NT2/D1 (cell line): ENCODE measurements around the gene MITF.

Source experiments
- DNase-seq: peaks from one replicate; pipeline ENCODE4 v3.0.0-alpha.2; 2011; ENCODE audit warnings: low read depth, low spot score
- H3K27me3 ChIP-seq: 2 replicates; pipeline ENCODE4 v1.6.0; 2011; ENCODE audit warnings: mild to moderate bottlenecking; ENCODE audit not compliant: insufficient read length, insufficient read depth
- H3K36me3 ChIP-seq: 2 replicates; pipeline ENCODE4 v1.6.1; 2011; ENCODE audit warnings: mild to moderate bottlenecking, low read length, mixed read lengths; ENCODE audit not compliant: insufficient read depth, insufficient read length
- H3K4me1 ChIP-seq: 2 replicates; pipeline ENCODE4 v1.5.1; 2011; ENCODE audit not compliant: insufficient read depth, insufficient read length
- H3K4me3 ChIP-seq: 2 replicates; pipeline ENCODE4 v1.5.1; 2011; ENCODE audit warnings: low read depth; ENCODE audit not compliant: insufficient read length
- H3K9ac ChIP-seq: 2 replicates; pipeline ENCODE4 v1.6.0; 2011; ENCODE audit warnings: low read depth; ENCODE audit not compliant: insufficient read length
- H3K9me3 ChIP-seq: 2 replicates; pipeline ENCODE4 v1.5.1; 2011; ENCODE audit warnings: mild to moderate bottlenecking, low read length; ENCODE audit not compliant: insufficient read depth
- SUZ12 ChIP-seq: IDR thresholded peaks from 2 replicates; pipeline ENCODE4 v1.6.1; 2011; ENCODE audit not compliant: insufficient read length, insufficient read depth; ENCODE audit errors: extremely low read depth
- YY1 ChIP-seq: IDR thresholded peaks from 2 replicates; pipeline ENCODE4 v1.6.1; 2011; ENCODE audit not compliant: insufficient read length, insufficient read depth
- ZNF274 ChIP-seq: IDR thresholded peaks from 2 replicates; pipeline ENCODE4 v1.6.1; 2011; ENCODE audit warnings: mild to moderate bottlenecking, low read depth, low read length

The MITF gene

DNA sequence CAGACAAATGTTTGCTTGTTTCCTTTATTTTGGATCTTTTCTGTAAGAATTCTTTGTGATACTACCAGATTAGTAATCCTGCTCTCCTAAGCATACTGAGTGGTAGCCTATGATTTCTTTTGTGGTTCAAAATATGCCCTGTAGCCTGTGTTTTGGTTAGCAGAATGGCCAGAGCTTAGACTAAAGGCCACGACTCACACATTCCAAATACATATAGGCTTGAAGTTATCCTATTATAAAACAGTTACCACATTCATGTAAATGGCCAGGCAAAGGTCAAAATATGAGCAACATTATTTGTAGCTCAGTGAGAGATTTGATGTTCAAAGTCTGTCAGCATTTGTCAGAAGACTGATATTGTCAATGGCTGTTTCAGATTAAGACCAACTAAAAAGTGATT is 84.5 kb downstream of the MITF start:
- Histone ChIP-seq H3K9ac (no peak overlapping the region), H3K9me3 (no peaks in the 10 kb centered on the region), H3K4me3 (no peak overlapping the region), H3K36me3 (no peaks in the 10 kb centered on the region), H3K4me1 (no peaks in the 10 kb centered on the region), H3K27me3 (no peaks in the 10 kb centered on the region)
- no peak for TF ChIP-seq YY1
- no peak for TF ChIP-seq SUZ12
- TF ChIP-seq ZNF274, result no peak
- DNase-seq, result no peak

DNA sequence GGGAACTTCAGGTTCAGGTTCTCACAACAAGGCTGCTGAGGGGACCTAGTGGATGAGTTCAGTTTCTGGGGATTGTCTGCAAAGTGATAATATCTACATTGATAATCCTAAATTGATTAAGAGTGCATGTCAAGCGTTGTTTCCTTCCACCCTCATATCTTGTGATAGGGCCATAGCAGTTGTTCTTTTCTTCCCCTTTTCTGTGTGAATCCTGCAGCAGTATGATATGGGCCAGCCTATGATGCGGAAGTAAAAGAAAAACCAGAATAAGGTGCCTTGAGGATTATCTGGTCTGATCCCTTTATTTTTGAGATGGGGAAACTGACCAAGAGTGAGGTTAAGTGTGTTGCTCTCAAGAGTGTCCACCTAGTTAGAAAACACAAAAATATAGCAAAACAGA is 86.2 kb downstream of the MITF start:
- no peaks in the 10 kb centered on the region for H3K36me3 ChIP-seq
- TF ChIP-seq YY1, result no peak
- no peak for TF ChIP-seq SUZ12
- no peak for TF ChIP-seq ZNF274
- H3K4me3 ChIP-seq, result no peak overlapping the region
- H3K9ac ChIP-seq, result no peak overlapping the region
- no peaks in the 10 kb centered on the region for H3K4me1 ChIP-seq
- no peaks in the 10 kb centered on the region for H3K9me3 ChIP-seq
- no peak for DNase-seq
- H3K27me3 ChIP-seq, result no peaks in the 10 kb centered on the region

DNA sequence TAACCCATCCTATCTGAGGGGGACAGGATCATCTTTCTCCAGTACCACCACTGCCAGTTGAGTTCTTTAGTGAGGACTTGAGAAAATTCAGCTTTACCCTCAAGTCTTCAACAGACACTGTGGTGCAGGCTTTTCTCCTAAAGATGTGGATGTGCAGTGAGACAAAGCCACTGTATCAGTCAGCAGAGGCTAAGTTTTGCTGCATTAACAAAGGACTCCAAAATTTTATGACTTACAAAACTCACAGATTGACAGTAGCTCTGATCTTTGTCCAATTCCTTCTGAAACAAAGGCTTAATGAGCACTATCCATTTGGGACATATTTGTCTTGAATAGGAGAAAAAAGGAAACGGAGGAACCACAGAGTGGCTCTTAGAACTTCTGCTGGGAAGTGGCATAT is 87.9 kb downstream of the MITF start:
- Histone ChIP-seq H3K27me3 (no peaks in the 10 kb centered on the region), H3K9me3 (no peaks in the 10 kb centered on the region), H3K4me1 (no peaks in the 10 kb centered on the region), H3K4me3 (no peak overlapping the region), H3K9ac (no peak overlapping the region), H3K36me3 (no peaks in the 10 kb centered on the region)
- TF ChIP-seq SUZ12 (no peak), ZNF274 (no peak), YY1 (no peak)
- no peak for DNase-seq

DNA sequence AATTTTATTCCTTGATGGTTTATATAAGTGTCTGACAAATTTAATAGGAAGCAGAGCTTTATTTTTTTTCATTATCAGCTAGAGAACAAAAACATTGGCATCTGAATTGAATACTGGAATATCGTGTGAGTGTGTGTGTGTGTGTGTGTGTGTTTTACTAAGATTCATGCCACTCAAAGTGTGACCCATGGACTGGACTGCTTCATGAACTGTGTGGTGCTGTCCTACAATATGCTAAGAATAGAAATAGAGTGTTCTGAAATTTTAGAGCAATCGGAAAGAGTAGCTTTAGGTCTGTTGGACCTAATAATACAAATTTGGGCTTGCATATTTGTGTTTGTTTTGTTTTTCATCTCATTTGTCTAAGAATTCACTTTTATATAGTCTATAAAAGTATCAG is 89.6 kb downstream of the MITF start:
- no peak for DNase-seq
- no peaks in the 10 kb centered on the region for H3K4me1 ChIP-seq
- H3K9me3 ChIP-seq, result no peaks in the 10 kb centered on the region
- H3K9ac ChIP-seq, result no peak overlapping the region
- TF ChIP-seq YY1, result no peak
- TF ChIP-seq ZNF274, result no peak
- TF ChIP-seq SUZ12, result no peak
- no peak overlapping the region for H3K4me3 ChIP-seq
- H3K36me3 ChIP-seq, result no peaks in the 10 kb centered on the region
- H3K27me3 ChIP-seq, result no peaks in the 10 kb centered on the region

DNA sequence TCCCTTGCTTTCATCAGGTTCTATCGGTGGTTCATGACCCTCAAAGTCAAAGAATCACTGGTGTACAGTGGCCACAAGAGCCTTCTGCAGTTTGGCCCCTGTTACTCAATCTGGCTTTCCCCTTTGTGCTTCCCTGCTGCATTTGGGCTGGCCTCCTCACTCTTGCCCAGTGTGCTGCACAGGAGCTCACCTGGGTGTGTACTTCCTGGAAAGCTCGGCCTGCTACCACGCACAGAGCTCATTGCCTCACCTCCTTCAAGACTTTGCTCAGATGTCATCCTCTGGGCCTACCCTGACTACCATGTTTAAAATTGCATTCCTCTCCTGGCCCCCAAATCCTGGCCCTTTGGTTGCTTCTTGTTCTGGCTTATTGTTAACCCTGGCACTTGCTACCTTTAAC is 90.9 kb downstream of the MITF start:
- Histone ChIP-seq H3K27me3 (no peaks in the 10 kb centered on the region), H3K36me3 (no peaks in the 10 kb centered on the region), H3K9ac (no peak overlapping the region), H3K4me3 (no peak overlapping the region), H3K4me1 (no peaks in the 10 kb centered on the region), H3K9me3 (no peaks in the 10 kb centered on the region)
- DNase-seq, result no peak
- TF ChIP-seq SUZ12 (no peak), ZNF274 (no peak), YY1 (no peak)

DNA sequence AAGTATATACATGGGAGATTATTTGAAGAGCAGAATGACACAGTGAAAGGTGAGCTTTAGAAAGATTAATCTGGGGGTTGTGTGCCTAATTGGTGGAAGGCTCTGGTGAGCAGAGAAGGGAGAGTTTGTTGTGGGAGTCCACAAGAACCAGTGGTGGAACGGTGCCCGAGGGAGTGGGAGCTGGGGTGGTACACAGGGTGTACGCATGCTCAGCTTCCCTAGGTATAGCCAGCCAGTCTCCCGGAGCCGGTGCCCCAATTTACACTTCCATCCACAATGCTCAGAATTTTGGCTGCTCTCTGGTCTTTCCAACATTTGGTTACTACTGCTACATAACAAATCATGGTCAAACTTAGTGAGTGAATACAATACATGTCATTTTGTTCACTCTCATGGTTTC is 92.5 kb downstream of the MITF start:
- no peak for DNase-seq
- Histone ChIP-seq H3K36me3 (no peaks in the 10 kb centered on the region), H3K9ac (no peak overlapping the region), H3K9me3 (no peaks in the 10 kb centered on the region), H3K27me3 (no peaks in the 10 kb centered on the region), H3K4me1 (no peaks in the 10 kb centered on the region), H3K4me3 (no peak overlapping the region)
- TF ChIP-seq YY1 (no peak), ZNF274 (no peak), SUZ12 (no peak)

DNA sequence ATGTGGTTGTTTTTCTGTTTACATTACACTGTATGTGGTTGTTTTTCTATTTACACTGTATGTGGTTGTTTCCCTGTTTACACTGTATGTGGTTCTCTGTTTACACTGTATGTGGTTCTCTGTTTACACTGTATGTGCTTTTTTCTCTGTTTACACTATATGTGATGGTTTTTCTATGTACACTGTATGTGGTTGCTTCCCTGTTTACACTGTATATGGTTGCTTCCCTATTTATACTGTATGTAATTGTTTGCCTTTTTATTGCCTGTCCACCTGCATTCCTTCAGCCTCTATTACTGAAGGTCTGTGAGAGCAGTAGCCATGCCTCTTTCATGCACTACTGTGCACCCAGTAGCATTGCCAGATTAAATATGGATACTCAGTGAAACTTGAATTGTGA is 94.3 kb downstream of the MITF start:
- no peak overlapping the region for H3K9ac ChIP-seq
- DNase-seq, result no peak
- no peaks in the 10 kb centered on the region for H3K36me3 ChIP-seq
- H3K27me3 ChIP-seq, result no peaks in the 10 kb centered on the region
- no peak overlapping the region for H3K4me3 ChIP-seq
- no peaks in the 10 kb centered on the region for H3K4me1 ChIP-seq
- no peaks in the 10 kb centered on the region for H3K9me3 ChIP-seq
- TF ChIP-seq ZNF274, result no peak
- TF ChIP-seq SUZ12, result no peak
- TF ChIP-seq YY1, result no peak

DNA sequence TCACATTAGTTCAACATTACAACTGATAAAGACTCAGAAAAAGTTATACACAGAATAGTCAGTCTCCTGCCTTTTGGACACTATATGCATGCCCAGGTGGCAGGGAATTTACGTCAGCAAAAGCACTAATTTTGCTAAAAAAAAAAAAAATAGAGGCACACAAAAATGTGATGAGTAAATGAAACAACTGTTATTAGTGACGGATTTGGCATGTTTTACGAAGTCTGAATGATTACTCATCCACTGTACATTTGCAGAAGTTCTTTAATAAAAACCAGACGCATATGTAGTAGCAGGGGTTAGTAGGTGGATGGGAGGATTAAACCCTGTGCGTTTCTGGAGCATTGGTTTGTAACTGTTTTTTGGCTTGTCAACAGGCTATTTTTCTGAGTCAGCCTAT is 99.0 kb downstream of the MITF start:
- Histone ChIP-seq H3K27me3 (no peaks in the 10 kb centered on the region), H3K9ac (no peak overlapping the region), H3K9me3 (no peaks in the 10 kb centered on the region), H3K36me3 (no peaks in the 10 kb centered on the region), H3K4me3 (no peak overlapping the region), H3K4me1 (no peaks in the 10 kb centered on the region)
- TF ChIP-seq YY1, result no peak
- TF ChIP-seq SUZ12, result no peak
- TF ChIP-seq ZNF274, result no peak
- DNase-seq, result no peak
